ENCODE results near the gene AQP12B.

- TF ChIP-seq CTCF (conservative IDR thresholded peaks at IDR 0.05) (no peak), ZFX (IDR thresholded peaks at IDR 0.05) (no peak)
Measured at GRCh38 chr2:240648155-240648649, 34.5 kb downstream of the AQP12B start.
